Measurements from ENCODE around the gene SCYGR4.

Gene SCYGR4

DNA sequence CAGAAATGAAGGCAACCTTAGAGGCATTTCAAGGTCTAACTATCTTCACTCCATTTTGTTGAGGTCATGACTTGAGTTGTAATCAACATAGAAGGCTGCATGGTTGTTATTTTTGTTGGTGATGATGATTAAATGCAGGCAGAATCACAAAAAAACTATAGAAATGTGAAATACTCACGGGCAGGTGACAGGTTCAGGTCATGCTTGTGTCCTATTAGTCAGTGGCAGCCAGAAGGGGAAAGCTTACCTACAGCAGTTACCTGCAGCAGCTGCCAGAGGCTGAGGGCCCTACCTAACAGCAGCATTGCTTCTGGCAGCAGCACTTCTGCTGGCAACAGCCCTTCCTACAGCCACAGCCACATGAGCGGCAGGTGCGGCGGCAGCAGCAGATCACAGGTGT, 3.1 kb upstream of the SCYGR4 start:
- no peak for DNase-seq (ENCODE audit: low read depth)

DNA sequence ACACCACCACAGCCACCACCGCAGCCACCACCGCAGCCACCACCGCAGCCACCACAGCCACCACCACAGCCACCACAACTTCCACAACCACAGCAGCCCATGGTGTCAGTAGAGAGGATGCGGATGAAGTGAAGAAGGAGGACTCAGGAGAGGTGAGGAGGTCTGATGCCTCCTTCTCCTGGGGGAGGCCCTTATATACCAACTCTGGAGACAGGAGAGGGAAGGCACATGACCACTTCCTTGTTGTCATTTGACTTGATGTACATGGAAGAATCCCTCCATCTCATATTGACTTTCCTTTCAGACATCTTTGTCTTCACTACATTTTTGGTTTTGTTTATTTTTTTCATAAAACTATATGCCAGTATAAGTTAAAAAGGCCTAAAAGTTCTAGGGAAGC, 2.6 kb upstream of the SCYGR4 start, which contains the start of gene SCYGR3:
TSS of gene SCYGR3 (minus strand) at position 101 of the 400 bp plus-strand sequence. CDS start at position 101, 0 bp downstream.
- DNase-seq (ENCODE audit: low read depth): no peak

DNA sequence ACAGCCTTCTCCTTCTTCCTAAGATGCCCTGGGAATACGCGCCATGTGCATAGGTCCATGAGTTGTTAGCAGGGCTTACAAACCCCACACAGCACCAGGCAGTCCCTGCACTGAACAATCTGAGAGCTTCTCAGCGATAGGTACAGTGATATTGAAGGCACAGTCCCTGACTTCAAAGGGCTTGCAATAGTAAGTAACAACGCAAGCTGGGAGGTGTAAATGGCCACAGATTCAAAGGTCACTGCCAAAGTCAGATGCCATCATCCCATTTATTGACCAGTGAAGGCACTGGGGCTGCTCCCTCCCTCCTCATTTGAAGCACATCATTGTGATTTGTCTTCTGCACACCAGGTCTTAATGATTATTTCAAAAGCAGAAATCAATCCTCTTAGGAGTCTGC, 2.1 kb upstream of the SCYGR4 start:
- no peak for DNase-seq (ENCODE audit: low read depth)

DNA sequence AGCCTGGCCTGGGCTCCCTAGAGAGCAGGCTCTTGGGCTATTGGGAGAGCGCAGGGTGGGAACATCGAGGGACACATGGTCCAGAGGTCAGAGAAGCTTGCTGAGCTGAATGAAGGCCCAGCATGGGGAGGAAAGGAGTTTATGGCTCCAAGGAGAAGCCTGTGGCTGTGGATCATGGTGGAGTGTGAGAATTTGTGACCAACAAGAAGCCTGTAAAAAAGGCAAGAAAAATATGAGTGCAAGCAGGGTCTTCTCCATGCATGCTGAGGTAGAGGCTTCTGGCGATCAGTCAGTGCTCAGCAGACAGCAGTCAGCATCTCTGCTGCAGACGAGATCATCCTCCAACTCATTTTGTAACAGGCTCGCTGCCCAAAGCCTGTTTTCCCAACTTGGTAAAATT, 1.4 kb upstream of the SCYGR4 start:
- DNase-seq (ENCODE audit: low read depth): no peak

- DNase-seq (ENCODE audit: low read depth): no peak
These were observed 667 bp upstream of the SCYGR4 start for GRCh38 chr2:227616631-227617030.

GRCh38 chr2:227623226-227623625, 5.9 kb downstream of the SCYGR4 start:
- no peak for DNase-seq (ENCODE audit: low read depth)

DNA sequence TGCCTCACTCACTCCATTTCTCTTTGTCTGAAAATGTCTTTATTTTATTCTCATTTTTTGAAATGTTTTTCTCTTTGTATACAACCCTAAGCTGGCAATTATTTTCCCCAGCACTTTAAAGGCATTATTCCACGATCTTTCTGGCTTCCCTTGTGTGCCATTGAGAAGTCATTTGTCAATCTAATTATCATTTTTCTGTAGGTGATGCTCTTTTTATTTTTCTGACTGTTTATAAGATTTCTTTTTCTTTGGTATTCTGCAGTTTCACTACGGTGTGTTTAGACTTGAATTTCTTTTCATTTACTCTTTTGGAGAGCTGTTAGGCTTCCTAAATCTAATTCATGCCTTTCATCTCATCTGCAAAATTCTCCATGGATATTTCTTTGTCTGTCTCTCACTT, 8.1 kb downstream of the SCYGR4 start:
- DNase-seq (ENCODE audit: low read depth): no peak

GRCh38 chr2:227626580-227627151, 9.4 kb downstream of the SCYGR4 start:
- DNase-seq (ENCODE audit: low read depth): no peak

- DNase-seq (ENCODE audit: low read depth): no peak
These were observed 10.5 kb downstream of the SCYGR4 start for GRCh38 chr2:227627769-227628168.

DNA sequence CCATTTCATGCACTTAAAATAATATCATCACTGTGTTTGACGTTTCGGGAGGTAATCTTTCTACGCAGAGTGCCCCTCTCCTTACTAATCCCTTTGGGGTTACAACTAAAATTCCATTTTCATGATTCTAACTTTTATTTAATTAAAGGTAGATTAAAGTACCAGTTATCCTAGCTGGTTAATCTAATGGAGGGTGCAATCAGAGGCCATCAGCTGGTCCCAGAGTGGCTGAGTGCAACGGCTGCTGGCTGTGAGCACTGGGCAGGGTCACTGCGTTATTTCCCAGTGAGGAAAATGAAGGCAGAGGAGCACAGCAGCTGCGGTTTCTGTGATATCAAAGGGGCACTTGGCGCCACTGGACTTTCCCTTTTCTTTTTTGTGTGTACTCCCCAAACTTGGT, 12.1 kb downstream of the SCYGR4 start:
- DNase-seq (ENCODE audit: low read depth): no peak

GRCh38 chr2:227630322-227630721, 13.0 kb downstream of the SCYGR4 start:
- DNase-seq (ENCODE audit: low read depth): no peak

GRCh38 chr2:227632827-227633226, 15.5 kb downstream of the SCYGR4 start:
- DNase-seq (ENCODE audit: low read depth): no peak

DNA sequence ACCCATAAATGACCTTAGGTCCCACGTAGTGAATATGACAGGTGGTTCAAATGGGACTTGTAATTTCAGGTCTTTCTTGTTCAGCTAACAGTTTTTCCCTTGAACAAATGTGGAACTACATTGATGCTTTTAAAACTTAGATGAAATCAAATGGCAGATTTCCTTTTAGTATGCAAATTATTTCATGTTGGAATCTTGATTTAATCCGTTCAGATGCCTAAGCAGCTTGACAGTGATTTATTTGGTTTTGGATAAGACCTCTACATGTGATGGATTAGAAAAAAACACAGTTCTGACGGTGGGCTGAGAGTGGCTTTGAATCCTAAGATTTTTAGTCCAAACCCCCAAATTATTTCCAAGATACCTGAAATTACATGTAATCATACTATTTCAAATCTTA, 16.9 kb downstream of the SCYGR4 start:
- DNase-seq (ENCODE audit: low read depth): no peak

DNA sequence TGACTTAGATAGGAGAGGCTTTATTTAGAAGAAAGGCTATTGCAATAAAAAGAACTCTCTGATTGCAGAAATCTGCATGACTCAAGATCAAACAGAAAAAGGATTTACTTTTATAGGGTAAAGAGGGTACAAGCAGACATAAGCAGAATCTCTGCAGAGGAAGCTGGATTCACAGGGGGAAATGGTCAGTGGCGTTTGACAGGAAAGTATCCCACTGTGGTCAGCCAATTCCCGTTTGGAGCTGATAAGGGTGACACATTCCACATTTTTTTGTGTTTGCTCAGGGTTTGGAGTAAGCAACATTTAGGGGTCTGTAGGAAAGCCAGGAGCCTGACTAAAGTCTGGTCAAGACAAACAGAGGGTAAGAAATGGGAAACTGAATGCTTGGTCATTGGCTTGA, 25.4 kb downstream of the SCYGR4 start:
- DNase-seq (ENCODE audit: low read depth): no peak

- DNase-seq (ENCODE audit: low read depth): no peak
These were observed 26.8 kb downstream of the SCYGR4 start for GRCh38 chr2:227643990-227644551.

DNA sequence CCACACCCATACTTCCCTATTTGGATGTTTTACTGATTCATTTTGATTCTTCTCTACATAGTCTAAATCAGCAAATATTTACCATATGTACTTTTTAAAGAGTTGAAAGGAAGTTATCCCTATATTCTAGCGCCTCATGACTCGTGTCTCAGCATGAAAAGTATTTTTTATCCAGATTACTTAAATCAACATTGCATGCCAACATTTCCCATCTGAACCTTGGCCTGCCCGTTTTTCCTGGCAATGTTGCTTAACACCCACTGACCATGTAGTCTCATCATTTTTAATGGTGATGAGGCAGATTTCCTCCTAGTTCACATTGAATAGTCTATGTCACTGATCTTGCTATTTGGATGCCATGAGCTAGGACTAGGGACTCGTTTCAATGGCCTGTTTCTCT, 36.1 kb downstream of the SCYGR4 start:
- DNase-seq (ENCODE audit: low read depth): no peak

GRCh38 chr2:227654426-227654825, 37.1 kb downstream of the SCYGR4 start:
- DNase-seq (ENCODE audit: low read depth): no peak

GRCh38 chr2:227655454-227655853, 38.2 kb downstream of the SCYGR4 start:
- DNase-seq (ENCODE audit: low read depth): no peak

- no peak for DNase-seq (ENCODE audit: low read depth)
These were observed 40.0 kb downstream of the SCYGR4 start for GRCh38 chr2:227657199-227657845.

DNA sequence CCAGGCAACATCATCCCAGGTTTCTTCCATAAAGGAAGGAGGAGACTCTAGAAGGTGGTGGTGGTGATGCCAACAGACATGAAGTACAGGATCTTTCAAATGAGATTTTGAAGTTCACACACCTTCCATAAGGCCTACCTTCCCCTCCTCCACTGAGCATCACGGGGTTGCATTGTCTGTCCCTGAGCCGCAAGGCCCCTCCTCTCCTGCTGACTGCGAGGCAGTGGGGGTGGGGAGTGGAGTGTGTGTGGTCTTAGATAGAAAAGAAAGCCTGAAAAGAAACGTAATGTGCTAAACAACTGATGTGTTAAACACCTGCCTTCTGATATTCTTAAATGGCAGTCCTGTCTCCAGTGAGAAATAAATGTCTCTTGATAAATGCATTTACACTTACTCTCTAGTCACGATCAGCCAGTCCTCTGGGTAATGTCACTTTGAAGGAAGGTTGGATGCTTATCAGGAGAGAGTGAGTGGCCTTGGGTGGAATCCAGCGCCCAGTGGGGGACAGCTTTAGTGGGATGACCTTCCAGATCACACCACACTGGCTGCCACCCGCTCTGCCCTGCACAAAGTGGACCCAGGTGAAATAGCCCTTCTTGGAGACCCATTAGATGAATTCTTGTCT, 43.8 kb downstream of the SCYGR4 start:
- no peak for DNase-seq (ENCODE audit: low read depth)

- no peak for DNase-seq (ENCODE audit: low read depth)
These were observed 44.5 kb downstream of the SCYGR4 start for GRCh38 chr2:227661827-227662226.

- DNase-seq (ENCODE audit: low read depth): no peak
These were observed 48.1 kb downstream of the SCYGR4 start for GRCh38 chr2:227665189-227665940.

All from stimulated activated CD8-positive, alpha-beta memory T cell treated with anti-CD3 and anti-CD28 coated beads, Interleukin-15, amount 100 ng/mL, for 1 hour (primary cell).